GM11168 (cell line): Measurements from ENCODE around the gene HSPB6.

Experiments
- in situ Hi-C: fragments of 300-500 bp; cut with MboI; formaldehyde crosslinking; loops from one replicate; pipeline ENCODE4 v1.12.0; 2022; ENCODE audit warnings: low sequenced_read_pairs; ENCODE audit not compliant: unreplicated experiment

The HSPB6 gene

GRCh38 chr19:35748106-35749020 lies 8.5 kb downstream of the HSPB6 start, which contains the start of gene LIN37:
Gene LIN37 (plus strand): TSS chr19:35748576. CDS start chr19:35748725, 149 bp downstream.
- in situ Hi-C loops, result no loop called here

DNA sequence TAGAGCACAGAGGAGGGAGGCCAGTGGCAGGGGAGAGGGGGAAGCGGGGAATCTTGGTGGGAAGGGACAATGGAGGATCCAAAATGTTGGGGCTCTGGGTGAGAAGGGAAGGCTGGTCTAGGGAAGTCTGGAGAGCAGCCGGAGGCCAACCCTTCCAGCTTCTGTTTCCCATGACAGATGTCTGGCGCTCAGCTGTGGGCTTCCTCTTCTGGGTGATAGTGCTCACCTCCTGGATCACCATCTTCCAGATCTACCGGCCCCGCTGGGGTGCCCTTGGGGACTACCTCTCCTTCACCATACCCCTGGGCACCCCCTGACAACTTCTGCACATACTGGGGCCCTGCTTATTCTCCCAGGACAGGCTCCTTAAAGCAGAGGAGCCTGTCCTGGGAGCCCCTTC lies 10.3 kb downstream of the HSPB6 start:
- in situ Hi-C loops, result no loop called here

GRCh38 chr19:35746087-35746462 lies 10.8 kb downstream of the HSPB6 start:
- in situ Hi-C loops, result no loop called here

- in situ Hi-C loops, result no loop called here
Observed at GRCh38 chr19:35745328-35746086, 11.3 kb downstream of the HSPB6 start, which contains the start of the genes PSENEN and U2AF1L4. Gene PSENEN (plus strand): TSS chr19:35745651. CDS start chr19:35745931, 280 bp downstream. Gene U2AF1L4 (minus strand): TSS chr19:35745418. CDS start chr19:35745391, 27 bp downstream.

DNA sequence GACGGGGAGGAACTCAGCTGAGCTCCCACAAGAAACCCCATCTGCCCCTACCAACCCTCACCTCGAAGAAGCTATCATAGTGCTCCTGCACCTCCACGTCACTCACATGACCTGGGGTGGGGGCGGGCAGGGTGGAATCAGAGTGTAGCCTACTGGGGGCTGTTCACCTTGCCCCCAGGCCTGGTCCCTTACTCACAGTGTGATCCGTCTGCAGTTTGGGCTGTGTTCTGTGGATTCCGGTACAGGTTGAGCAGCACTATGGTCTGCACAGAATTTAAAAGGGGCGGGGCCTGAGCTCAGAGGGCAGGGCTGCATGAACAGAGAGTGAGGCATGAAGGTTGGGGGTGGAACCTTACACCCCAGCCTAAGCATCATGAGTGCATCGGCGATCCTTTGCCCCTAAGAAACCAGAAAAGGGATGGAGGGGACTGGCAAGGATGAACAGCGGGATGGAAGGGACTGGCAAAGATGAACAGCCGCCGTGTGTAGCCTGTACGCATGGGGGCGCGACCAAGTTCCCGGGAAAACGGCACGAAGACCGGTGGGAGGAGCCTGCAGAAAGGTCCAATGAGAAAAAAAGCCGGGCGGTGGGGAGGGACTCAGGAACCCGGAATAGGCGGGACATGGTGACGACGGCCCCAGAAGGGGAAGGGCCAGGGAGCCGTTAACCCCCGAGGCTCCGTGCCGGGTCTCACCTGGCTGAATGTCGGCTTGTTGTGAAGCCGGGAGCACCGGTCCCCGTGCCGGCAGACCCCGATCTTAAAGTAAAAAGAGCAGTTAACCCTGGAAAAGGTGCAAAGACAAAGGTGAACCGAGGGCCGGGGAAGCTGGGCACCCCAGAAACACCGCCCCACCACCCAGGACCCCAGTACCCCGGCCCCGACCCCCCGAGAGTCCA lies 12.2 kb downstream of the HSPB6 start:
- in situ Hi-C loops, result no loop called here

DNA sequence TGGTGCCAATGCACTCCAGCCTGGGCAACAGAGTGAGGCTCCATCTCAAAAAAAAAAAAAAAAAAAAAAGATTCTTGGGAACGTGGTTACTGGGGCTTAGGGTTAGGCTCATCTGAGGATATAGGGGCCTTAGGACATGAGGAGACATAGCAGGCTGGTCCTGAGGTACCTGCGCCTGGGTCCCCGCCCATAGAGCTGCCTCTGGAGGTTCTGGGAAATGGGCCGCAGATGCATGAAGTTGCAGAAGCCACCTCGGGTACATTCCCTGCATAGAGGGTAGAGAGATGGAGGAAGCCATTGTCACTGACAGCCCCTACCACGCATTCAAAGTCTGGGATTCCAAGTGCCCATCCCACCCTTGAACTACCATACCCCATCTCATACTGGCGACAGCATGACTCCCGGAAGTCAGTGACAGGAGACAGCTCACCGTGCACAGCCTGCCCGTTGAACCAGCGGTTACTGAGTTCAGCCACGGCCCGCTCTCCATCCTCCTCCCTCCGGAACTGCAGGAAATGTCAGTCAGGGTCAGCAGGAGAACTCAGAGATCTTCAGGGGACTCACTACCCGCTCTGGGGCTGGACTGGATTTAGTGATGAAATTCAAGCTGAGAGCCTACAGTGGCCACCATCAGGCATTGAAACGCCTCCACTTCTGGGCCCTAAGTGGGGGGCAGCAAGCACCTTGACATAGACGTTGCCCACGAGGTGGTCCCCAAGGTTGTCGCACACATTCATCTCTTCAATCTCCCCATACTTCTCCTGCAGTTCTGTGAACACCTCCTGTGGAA lies 13.0 kb downstream of the HSPB6 start:
- in situ Hi-C loops, result no loop called here

DNA sequence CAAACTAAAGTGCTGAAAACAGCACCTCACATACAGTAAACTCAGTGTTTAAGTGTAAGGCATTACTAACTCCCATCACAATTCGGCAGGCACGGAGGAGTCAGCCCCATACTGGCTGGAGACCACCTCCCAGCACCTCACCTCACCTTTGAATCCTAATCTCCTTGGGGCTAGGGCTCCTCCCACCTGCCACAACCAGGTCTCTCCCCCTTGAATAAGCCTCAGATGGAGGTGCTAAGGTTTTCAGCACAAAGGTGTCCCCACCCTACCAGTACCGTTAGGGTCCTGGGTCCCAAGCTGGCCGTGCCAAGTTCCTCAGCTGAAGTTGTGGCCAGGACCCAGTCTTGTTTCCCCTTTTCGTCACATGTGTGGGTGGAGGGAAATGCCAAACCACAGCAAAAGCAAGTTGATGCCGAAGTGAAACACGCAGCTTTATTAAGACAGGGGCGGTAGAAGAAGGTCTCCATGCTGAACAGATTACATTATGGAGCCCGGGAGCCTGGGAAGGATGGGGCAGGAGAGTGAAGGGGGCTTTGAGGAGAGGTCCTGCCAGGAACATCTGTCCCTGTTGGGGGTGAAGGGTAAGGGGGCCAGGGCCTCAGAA lies 14.6 kb downstream of the HSPB6 start, which contains the start of gene IGFLR1:
Gene IGFLR1, minus strand, starts transcription at position 332 of the 604 bp plus-strand sequence. CDS start 1,272 bp downstream, outside the sequence.
- in situ Hi-C loops, result no loop called here

DNA sequence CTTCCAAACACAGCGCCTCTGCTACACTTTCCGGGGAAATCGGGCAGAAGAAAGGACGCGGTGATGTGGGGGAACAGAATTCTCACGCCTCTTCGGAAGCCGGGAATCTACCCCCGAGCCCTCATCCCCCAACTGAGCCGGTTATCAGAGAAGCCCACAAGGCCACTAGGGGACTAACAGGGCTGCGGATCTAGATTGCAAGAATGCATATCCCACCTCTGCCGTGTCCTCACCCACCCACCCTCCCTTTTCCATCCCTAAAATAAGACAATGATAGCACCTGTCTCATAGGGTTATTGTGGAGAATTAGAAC lies 15.7 kb downstream of the HSPB6 start:
- in situ Hi-C loops, result no loop called here

GRCh38 chr19:35740423-35741202 lies 16.2 kb downstream of the HSPB6 start:
- in situ Hi-C loops, result no loop called here

DNA sequence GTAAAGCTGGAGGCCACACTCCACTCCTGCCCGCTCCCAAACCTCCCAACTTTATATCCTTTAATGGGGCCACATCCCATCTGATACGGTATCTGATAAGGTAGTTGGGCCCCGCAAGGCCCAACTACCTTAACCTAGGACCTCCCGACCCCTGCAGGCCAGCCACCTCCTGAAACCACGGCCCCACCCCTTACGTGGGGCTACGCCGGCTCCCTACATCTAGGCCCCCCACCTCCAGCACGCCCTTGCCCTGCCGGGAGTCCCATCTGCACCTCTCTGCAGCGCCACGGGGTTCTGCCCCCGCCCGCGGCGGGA lies 16.8 kb downstream of the HSPB6 start:
- in situ Hi-C loops, result no loop called here

GRCh38 chr19:35739275-35740107 lies 17.3 kb downstream of the HSPB6 start:
- in situ Hi-C loops, result no loop called here

DNA sequence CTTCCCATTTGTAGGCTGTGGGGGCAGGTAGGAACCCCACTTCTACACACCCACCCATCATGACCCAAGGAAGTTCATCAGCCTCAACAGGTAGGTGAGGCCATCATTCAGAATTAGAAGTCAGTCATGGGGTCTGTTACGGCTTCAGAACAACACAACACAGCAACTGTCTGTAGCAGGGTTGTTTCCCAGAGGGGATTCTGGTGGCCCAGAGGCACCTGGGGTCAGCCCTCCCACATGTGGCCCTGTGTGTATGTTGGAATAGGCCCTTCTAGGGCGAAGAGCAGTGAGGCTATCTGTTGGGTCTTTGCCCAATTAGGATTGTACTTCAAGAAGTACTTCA lies 18.0 kb downstream of the HSPB6 start:
- in situ Hi-C loops, result no loop called here

DNA sequence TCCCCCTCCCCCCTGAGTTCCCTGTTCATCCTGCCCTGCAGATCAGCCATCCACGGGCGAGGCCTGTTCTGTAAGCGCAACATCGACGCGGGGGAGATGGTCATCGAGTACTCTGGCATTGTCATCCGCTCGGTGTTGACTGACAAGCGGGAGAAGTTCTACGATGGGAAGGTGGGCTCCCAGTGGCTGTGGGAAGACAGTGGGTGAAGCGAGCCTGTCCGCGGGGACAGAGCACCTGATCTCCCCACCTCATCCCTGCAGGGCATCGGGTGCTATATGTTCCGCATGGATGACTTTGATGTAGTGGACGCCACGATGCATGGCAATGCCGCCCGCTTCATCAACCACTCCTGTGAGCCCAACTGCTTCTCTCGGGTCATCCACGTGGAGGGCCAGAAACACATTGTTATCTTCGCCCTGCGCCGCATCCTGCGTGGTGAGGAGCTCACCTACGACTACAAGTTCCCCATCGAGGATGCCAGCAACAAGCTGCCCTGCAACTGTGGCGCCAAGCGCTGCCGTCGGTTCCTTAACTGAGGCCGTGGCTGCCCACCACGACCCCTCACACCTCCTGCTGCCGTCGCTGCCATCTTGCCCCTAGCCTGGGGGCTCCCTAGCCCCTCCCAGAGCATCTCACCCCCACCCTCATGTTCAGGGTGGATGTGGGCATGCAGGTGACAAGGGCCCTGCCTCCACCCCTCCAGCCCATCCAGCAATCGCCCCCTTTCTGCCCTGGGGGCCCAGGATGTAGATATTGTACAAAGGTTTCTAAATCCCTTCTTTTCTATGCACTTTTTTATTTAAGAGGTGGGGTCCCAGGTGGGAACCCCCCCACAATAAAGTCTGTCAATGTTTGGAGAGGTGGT lies 18.6 kb downstream of the HSPB6 start:
- in situ Hi-C loops, result no loop called here

- in situ Hi-C loops, result no loop called here
Observed at GRCh38 chr19:35736913-35737886, 19.6 kb downstream of the HSPB6 start.

- in situ Hi-C loops, result no loop called here
Observed at GRCh38 chr19:35734889-35735288, 21.9 kb downstream of the HSPB6 start.

DNA sequence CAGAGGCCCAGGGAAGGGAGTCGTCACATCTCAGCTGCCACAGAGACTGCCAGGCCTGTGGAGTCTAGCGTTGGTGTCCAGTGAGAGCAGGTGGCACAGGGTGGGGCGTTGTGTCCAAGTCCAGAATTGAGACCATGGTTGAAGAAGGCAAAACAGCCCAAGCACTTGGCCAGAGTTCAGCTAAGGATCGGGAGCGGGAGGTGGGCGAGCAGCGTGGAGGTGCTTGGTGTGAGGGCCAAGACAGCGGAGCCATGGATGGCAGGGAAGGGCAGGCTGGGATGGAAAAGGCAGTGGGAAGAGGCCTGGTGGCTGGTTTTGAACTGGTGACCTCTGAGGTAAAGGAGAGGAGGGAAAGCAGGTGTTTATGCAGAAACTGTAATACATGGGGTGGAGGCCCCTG lies 22.6 kb downstream of the HSPB6 start:
- in situ Hi-C loops, result no loop called here
